Measurements from ENCODE around the gene ATP8A2.
"Not testable (repeated sequence)": the region's sequence is repeated elsewhere in the genome, so short reads cannot be mapped to it uniquely, and the experiment has no call there.

ATP8A2 gene

DNA sequence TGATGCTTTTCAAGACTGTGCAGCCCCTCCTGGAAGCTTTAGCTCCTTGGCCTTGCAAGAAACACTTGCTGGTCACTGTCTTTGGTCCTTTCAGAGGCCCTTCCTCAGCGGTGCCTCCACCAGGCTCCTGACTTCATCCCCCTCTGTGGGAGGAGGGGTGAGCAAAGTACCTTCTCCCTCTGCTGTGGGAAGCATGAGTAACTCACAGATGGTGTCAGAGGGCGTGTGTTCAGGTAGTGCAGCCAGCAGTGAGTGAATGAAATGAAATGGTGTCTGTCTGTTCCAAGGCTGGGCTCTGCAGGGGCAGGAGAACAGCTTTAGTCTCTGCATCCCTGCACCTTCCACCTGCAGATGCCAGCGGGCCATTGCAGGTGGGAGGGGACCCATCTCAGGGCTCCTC lies 577.1 kb downstream of the ATP8A2 start:
- DNase-seq (ENCODE audit: low read depth, low spot score), result no peak
- no peaks in the 10 kb centered on the region for H3K27me3 ChIP-seq (ENCODE audit: insufficient read depth, insufficient read length)
- H3K9me3 ChIP-seq (ENCODE audit: insufficient read depth, low read length), result peaks cover 9% of the 10 kb centered on the region; the same call in 1 of the 2 replicates
- H3K36me3 ChIP-seq (ENCODE audit: insufficient read depth, insufficient read length, low read length), result no peaks in the 10 kb centered on the region
- H3K4me1 ChIP-seq (ENCODE audit: insufficient read depth, insufficient read length), result no peaks in the 10 kb centered on the region
- no peak overlapping the region for H3K9ac ChIP-seq (ENCODE audit: insufficient read length, low read depth)
- H3K4me3 ChIP-seq (ENCODE audit: insufficient read length, low read depth), result no peak overlapping the region
- TF ChIP-seq SUZ12 (IDR thresholded peaks at IDR 0.05; ENCODE audit: extremely low read depth, insufficient read depth, insufficient read length) (no peak), YY1 (IDR thresholded peaks at IDR 0.05; ENCODE audit: insufficient read depth, insufficient read length) (no peak), ZNF274 (IDR thresholded peaks at IDR 0.05; ENCODE audit: low read depth, low read length) (no peak)

DNA sequence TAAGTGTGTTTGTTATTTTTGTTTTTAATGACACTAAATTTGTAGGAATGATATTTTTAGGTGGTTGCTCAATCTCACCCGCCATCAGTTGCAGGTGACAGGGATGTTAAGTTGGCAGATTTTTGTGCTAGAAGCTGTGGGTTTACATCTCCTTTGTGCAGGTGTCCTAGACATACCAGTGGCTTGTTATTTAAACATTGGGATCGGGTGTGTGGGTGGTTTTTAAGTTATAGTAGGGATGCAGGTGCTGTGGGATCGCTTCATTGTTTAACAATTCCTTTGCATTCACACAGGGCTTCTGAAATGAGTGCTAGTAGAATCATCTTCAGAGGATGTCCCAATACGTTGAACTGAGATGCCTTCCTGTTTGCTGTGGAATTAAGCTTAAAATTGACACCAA lies 580.1 kb downstream of the ATP8A2 start:
- no peak for TF ChIP-seq ZNF274 (IDR thresholded peaks at IDR 0.05; ENCODE audit: low read depth, low read length)
- TF ChIP-seq SUZ12 (IDR thresholded peaks at IDR 0.05; ENCODE audit: extremely low read depth, insufficient read depth, insufficient read length), result no peak
- TF ChIP-seq YY1 (IDR thresholded peaks at IDR 0.05; ENCODE audit: insufficient read depth, insufficient read length), result no peak
- no peaks in the 10 kb centered on the region for H3K4me1 ChIP-seq (ENCODE audit: insufficient read depth, insufficient read length)
- H3K36me3 ChIP-seq (ENCODE audit: insufficient read depth, insufficient read length, low read length), result no peaks in the 10 kb centered on the region
- no peak overlapping the region for H3K4me3 ChIP-seq (ENCODE audit: insufficient read length, low read depth)
- no peak overlapping the region for H3K9ac ChIP-seq (ENCODE audit: insufficient read length, low read depth)
- H3K27me3 ChIP-seq (ENCODE audit: insufficient read depth, insufficient read length), result no peaks in the 10 kb centered on the region
- DNase-seq (ENCODE audit: low read depth, low spot score), result no peak
- peaks cover 9% of the 10 kb centered on the region; the same call in 1 of the 2 replicates for H3K9me3 ChIP-seq (ENCODE audit: insufficient read depth, low read length)

DNA sequence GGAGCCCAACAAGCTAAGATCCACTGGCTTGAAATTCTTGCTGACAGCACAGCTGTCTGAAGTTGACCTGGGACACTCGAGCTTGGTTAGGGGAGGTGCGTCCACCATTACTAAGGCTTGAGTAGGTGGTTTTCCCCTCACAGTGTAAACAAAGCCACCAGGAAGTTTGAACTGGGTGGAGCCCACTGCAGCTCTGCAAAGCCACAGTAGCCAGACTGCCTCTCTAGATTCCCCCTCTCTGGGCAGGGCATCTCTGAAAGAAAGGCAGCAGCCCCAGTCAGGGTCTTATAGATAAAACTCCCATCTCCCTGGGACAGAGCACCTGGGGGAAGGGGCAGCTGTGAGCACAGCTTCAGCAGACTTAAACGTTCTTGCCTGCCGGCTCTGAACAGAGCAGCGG lies 582.3 kb downstream of the ATP8A2 start:
- not testable (repeated sequence) for H3K36me3 ChIP-seq (ENCODE audit: insufficient read depth, insufficient read length, low read length); H3K9ac ChIP-seq (ENCODE audit: insufficient read length, low read depth); H3K4me1 ChIP-seq (ENCODE audit: insufficient read depth, insufficient read length); H3K9me3 ChIP-seq (ENCODE audit: insufficient read depth, low read length); H3K4me3 ChIP-seq (ENCODE audit: insufficient read length, low read depth); DNase-seq (ENCODE audit: low read depth, low spot score); H3K27me3 ChIP-seq (ENCODE audit: insufficient read depth, insufficient read length)

DNA sequence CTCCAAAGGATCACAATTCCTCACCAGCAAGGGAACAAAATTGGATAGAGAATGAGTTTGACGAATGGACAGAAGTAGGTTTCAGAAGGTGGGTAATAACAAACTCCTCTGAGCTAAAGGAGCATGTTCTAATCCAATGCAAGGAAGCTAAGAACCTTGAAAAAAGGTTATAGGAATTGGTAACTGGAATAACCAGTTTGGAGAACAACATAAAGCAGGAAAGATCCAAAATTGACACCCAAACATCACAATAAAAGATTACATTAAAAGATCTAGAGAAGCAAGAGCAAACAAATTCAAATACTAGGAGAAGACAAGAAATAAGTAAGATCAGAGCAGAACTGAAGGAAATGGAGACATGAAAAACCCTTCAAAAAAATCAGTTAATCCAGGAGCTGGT lies 583.2 kb downstream of the ATP8A2 start:
- not testable (repeated sequence) for H3K27me3 ChIP-seq (ENCODE audit: insufficient read depth, insufficient read length); H3K36me3 ChIP-seq (ENCODE audit: insufficient read depth, insufficient read length, low read length); H3K4me1 ChIP-seq (ENCODE audit: insufficient read depth, insufficient read length); H3K9ac ChIP-seq (ENCODE audit: insufficient read length, low read depth); H3K4me3 ChIP-seq (ENCODE audit: insufficient read length, low read depth); H3K9me3 ChIP-seq (ENCODE audit: insufficient read depth, low read length); DNase-seq (ENCODE audit: low read depth, low spot score)

DNA sequence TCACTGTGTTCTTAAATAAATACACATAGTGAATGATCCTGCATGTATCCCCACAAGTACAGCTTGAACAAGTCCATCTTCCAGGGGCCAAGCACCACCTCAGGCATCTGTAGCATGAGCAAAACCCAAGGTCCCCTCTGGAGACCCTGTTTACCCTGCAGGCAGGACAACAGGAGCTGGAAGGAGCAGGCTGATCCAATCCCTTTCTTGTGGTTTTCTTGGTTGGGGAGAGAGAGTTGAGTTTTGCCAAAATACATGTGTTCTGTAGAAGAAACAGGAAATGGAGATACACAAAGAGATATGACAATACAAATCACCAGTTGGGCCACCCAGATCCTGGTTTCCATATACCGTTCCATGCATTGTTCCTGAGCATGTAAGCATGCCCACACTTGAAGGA lies 587.2 kb downstream of the ATP8A2 start:
- DNase-seq (ENCODE audit: low read depth, low spot score), result no peak
- H3K4me3 ChIP-seq (ENCODE audit: insufficient read length, low read depth), result no peak overlapping the region
- H3K4me1 ChIP-seq (ENCODE audit: insufficient read depth, insufficient read length), result no peaks in the 10 kb centered on the region
- H3K9ac ChIP-seq (ENCODE audit: insufficient read length, low read depth), result no peak overlapping the region
- no peaks in the 10 kb centered on the region for H3K27me3 ChIP-seq (ENCODE audit: insufficient read depth, insufficient read length)
- H3K36me3 ChIP-seq (ENCODE audit: insufficient read depth, insufficient read length, low read length), result no peaks in the 10 kb centered on the region
- H3K9me3 ChIP-seq (ENCODE audit: insufficient read depth, low read length), result no peaks in the 10 kb centered on the region
- no peak for TF ChIP-seq YY1 (IDR thresholded peaks at IDR 0.05; ENCODE audit: insufficient read depth, insufficient read length)
- no peak for TF ChIP-seq SUZ12 (IDR thresholded peaks at IDR 0.05; ENCODE audit: extremely low read depth, insufficient read depth, insufficient read length)
- no peak for TF ChIP-seq ZNF274 (IDR thresholded peaks at IDR 0.05; ENCODE audit: low read depth, low read length)

DNA sequence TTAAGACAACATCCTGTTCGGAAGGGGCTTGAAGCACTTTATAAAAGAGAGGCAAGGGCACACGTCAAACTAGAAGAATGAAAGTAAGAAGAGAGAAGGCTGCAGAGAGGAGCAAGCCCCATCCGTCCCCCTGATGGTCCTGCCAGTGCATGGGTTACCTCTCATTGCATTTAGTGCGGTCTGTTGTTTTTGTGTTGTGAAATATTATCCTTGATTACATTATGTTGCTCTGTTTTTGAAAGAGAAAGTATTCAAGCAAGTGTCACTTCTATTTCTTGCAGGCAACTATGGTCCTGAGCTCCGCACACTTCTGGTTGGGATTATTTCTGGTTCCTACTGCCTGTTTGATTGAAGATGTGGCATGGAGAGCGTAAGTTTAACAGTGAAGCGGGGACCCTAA lies 589.5 kb downstream of the ATP8A2 start:
- Histone ChIP-seq H3K9me3 (ENCODE audit: insufficient read depth, low read length) (no peaks in the 10 kb centered on the region), H3K27me3 (ENCODE audit: insufficient read depth, insufficient read length) (no peaks in the 10 kb centered on the region), H3K4me3 (ENCODE audit: insufficient read length, low read depth) (no peak overlapping the region), H3K9ac (ENCODE audit: insufficient read length, low read depth) (no peak overlapping the region), H3K4me1 (ENCODE audit: insufficient read depth, insufficient read length) (no peaks in the 10 kb centered on the region), H3K36me3 (ENCODE audit: insufficient read depth, insufficient read length, low read length) (no peaks in the 10 kb centered on the region)
- TF ChIP-seq SUZ12 (IDR thresholded peaks at IDR 0.05; ENCODE audit: extremely low read depth, insufficient read depth, insufficient read length) (no peak), ZNF274 (IDR thresholded peaks at IDR 0.05; ENCODE audit: low read depth, low read length) (no peak), YY1 (IDR thresholded peaks at IDR 0.05; ENCODE audit: insufficient read depth, insufficient read length) (no peak)
- no peak for DNase-seq (ENCODE audit: low read depth, low spot score)

DNA sequence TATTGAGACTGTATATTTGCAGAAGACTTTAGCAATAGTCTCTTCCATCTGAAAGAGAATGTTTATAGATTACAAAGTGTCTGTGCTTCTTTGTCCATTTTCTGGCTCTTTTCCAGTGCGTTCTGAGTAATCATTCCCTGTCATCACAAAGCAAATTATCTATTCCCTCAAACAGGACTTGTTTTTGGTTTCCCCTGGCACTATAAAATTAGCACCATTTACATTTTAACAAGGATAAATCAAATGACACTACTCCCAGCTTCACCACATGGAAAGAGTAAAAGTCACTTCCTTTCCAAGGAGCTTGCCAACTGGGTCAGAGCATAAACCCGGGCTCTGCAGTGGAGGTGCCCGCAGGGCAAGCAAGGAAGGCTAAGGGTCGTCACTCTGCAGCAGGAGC lies 591.9 kb downstream of the ATP8A2 start:
- no peak for DNase-seq (ENCODE audit: low read depth, low spot score)
- H3K36me3 ChIP-seq (ENCODE audit: insufficient read depth, insufficient read length, low read length), result no peaks in the 10 kb centered on the region
- H3K27me3 ChIP-seq (ENCODE audit: insufficient read depth, insufficient read length), result no peaks in the 10 kb centered on the region
- no peak overlapping the region for H3K9ac ChIP-seq (ENCODE audit: insufficient read length, low read depth)
- H3K4me1 ChIP-seq (ENCODE audit: insufficient read depth, insufficient read length), result no peaks in the 10 kb centered on the region
- H3K9me3 ChIP-seq (ENCODE audit: insufficient read depth, low read length), result no peaks in the 10 kb centered on the region
- H3K4me3 ChIP-seq (ENCODE audit: insufficient read length, low read depth), result no peak overlapping the region
- TF ChIP-seq YY1 (IDR thresholded peaks at IDR 0.05; ENCODE audit: insufficient read depth, insufficient read length), result no peak
- no peak for TF ChIP-seq ZNF274 (IDR thresholded peaks at IDR 0.05; ENCODE audit: low read depth, low read length)
- TF ChIP-seq SUZ12 (IDR thresholded peaks at IDR 0.05; ENCODE audit: extremely low read depth, insufficient read depth, insufficient read length), result no peak

DNA sequence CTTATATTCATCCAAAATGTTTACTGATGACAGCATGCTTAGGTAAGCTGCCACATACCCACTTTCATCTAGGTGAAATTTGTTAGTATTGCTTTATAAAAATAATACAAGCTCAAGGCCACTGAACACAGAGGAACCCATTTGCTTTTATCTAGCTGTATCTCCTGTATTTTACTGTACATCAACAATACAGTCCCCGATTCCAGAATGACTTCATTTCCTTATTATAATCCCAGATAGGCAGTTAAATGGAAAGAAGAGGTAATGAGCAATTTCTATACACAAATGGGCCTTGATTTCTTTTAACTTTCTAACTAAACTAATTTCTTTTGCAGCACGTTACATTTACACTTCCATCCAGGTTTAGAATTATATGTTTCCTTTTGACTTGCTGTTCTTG lies 593.8 kb downstream of the ATP8A2 start:
- H3K36me3 ChIP-seq (ENCODE audit: insufficient read depth, insufficient read length, low read length), result no peaks in the 10 kb centered on the region
- no peak overlapping the region for H3K9ac ChIP-seq (ENCODE audit: insufficient read length, low read depth)
- H3K9me3 ChIP-seq (ENCODE audit: insufficient read depth, low read length), result no peaks in the 10 kb centered on the region
- H3K4me3 ChIP-seq (ENCODE audit: insufficient read length, low read depth), result no peak overlapping the region
- H3K4me1 ChIP-seq (ENCODE audit: insufficient read depth, insufficient read length), result no peaks in the 10 kb centered on the region
- TF ChIP-seq YY1 (IDR thresholded peaks at IDR 0.05; ENCODE audit: insufficient read depth, insufficient read length), result no peak
- no peak for DNase-seq (ENCODE audit: low read depth, low spot score)
- H3K27me3 ChIP-seq (ENCODE audit: insufficient read depth, insufficient read length), result no peaks in the 10 kb centered on the region

All from NT2/D1 (cell line).